Neural progenitor cell (in vitro differentiated cells): ENCODE results near the gene CTCF. TPM values are rescaled to one million over a fixed set of nuclear protein-coding genes. Genes with fewer than 3 reads are reported as not detected.

Experiments used
- DNase-seq: peaks from one replicate; pipeline ENCODE4 v3.0.0-alpha.2; 2016; ENCODE audit warnings: low spot score
- H2AFZ ChIP-seq: fragments of 200-600 bp; sonication (generic); replicated peaks from 2 replicates; pipeline ENCODE4 v1.6.1; 2016; ENCODE audit warnings: antibody characterized with exemption
- H3F3A ChIP-seq: fragments of 200-600 bp; sonication (generic); 2 replicates; pipeline ENCODE4 v1.6.1; 2016; ENCODE audit warnings: antibody characterized with exemption, low read depth
- H3K27ac ChIP-seq: fragments of 200-600 bp; sonication (generic); 2 replicates; pipeline ENCODE4 v1.5.1; 2016; ENCODE audit warnings: mild to moderate bottlenecking
- H3K27me3 ChIP-seq: fragments of 200-600 bp; sonication (generic); 2 replicates; pipeline ENCODE4 v1.6.1; 2016; ENCODE audit warnings: mild to moderate bottlenecking, moderate library complexity
- H3K36me3 ChIP-seq: fragments of 200-600 bp; sonication (generic); 2 replicates; pipeline ENCODE4 v1.5.1; 2016
- H3K4me1 ChIP-seq: fragments of 200-600 bp; sonication (generic); 2 replicates; pipeline ENCODE4 v1.6.1; 2016; ENCODE audit warnings: mixed run types
- H3K4me2 ChIP-seq: fragments of 200-600 bp; sonication (generic); 2 replicates; pipeline ENCODE4 v1.6.1; 2016
- H3K4me3 ChIP-seq: fragments of 200-600 bp; sonication (generic); 2 replicates; pipeline ENCODE4 v1.5.1; 2016
- H3K79me2 ChIP-seq: fragments of 200-600 bp; sonication (generic); 2 replicates; pipeline ENCODE4 v1.6.1; 2016; ENCODE audit warnings: low read depth
- H3K9ac ChIP-seq: fragments of 200-600 bp; sonication (generic); 2 replicates; pipeline ENCODE4 v1.6.1; 2016
- H3K9me3 ChIP-seq: fragments of 200-600 bp; sonication (generic); 2 replicates; pipeline ENCODE4 v1.5.1; 2016; ENCODE audit warnings: low read depth
- H4K20me1 ChIP-seq: fragments of 200-600 bp; sonication (generic); 2 replicates; pipeline ENCODE4 v1.6.1; 2016; ENCODE audit warnings: low read depth
- H3K27ac Mint-ChIP-seq: 3 replicates; pipeline ENCODE4 v1.8.0; 2021; ENCODE audit warnings: mixed read lengths
- H3K27me3 Mint-ChIP-seq: 2 replicates; pipeline ENCODE4 v1.8.0; 2022; ENCODE audit warnings: low read depth, mild to moderate bottlenecking, inconsistent platforms, moderate library complexity, mixed read lengths; ENCODE audit not compliant: insufficient read depth
- H3K36me3 Mint-ChIP-seq: 3 replicates; pipeline ENCODE4 v1.8.0; 2021; ENCODE audit warnings: mixed read lengths
- H3K4me1 Mint-ChIP-seq: 3 replicates; pipeline ENCODE4 v1.8.0; 2021; ENCODE audit warnings: mixed read lengths
- H3K4me3 Mint-ChIP-seq: 3 replicates; pipeline ENCODE4 v1.8.0; 2021; ENCODE audit warnings: mild to moderate bottlenecking, moderate library complexity, mixed read lengths
- H3K9me3 Mint-ChIP-seq: 3 replicates; pipeline ENCODE4 v1.8.0; 2020; ENCODE audit warnings: mixed read lengths
- CTCF ChIP-seq: fragments of 200-600 bp; sonication (generic); IDR thresholded peaks from 2 replicates; pipeline ENCODE4 v1.5.1; 2017; ENCODE audit warnings: antibody characterized with exemption, mild to moderate bottlenecking
- EZH2 ChIP-seq: fragments of 200-600 bp; sonication (generic); IDR thresholded peaks from 2 replicates; pipeline ENCODE4 v1.6.1; 2017; ENCODE audit warnings: antibody characterized with exemption, mild to moderate bottlenecking, moderate library complexity
- EZH2phosphoT487 ChIP-seq: fragments of 200-600 bp; sonication (generic); IDR thresholded peaks from 2 replicates; pipeline ENCODE4 v1.6.1; 2017; ENCODE audit warnings: antibody characterized with exemption
- total RNA-seq: library from RNA; depleted of rRNA; stranded (reverse); fragments of >200 nt; gene quantifications from 2 replicates; pipeline ENCODE4 v1.2.3, GENCODE V29; 2015; ENCODE audit warnings: low replicate concordance

The CTCF gene
- total RNA-seq, 1 donor from 2014 or later = 76.3 TPM

- peaks cover 4% of the 10 kb centered on the region for H3K36me3 Mint-ChIP-seq
- Histone ChIP-seq H3F3A (peaks cover 30% of the 10 kb centered on the region), H3K27ac (no peak overlapping the region), H3K4me2 (peak overlapping the region; percentile 89), H3K27me3 (no peaks in the 10 kb centered on the region), H4K20me1 (peaks cover 27% of the 10 kb centered on the region), H2AFZ (no peak overlapping the region), H3K9ac (no peak overlapping the region), H3K79me2 (peaks cover 67% of the 10 kb centered on the region), H3K4me1 (peaks cover 13% of the 10 kb centered on the region), H3K36me3 (no peaks in the 10 kb centered on the region), H3K9me3 (no peaks in the 10 kb centered on the region), H3K4me3 (peak overlapping the region; percentile 82)
- H3K4me1 Mint-ChIP-seq = peaks cover 20% of the 10 kb centered on the region
- peak overlapping the region; percentile 91 for H3K4me3 Mint-ChIP-seq
- H3K27me3 Mint-ChIP-seq = peaks cover 4% of the 10 kb centered on the region
- no peak for TF ChIP-seq EZH2
- no peak for TF ChIP-seq EZH2phosphoT487
- TF ChIP-seq CTCF = no peak
- DNase-seq = no peak
- H3K27ac Mint-ChIP-seq = no peak overlapping the region
- no peaks in the 10 kb centered on the region for H3K9me3 Mint-ChIP-seq
These were observed 1.4 kb upstream of the CTCF start for GRCh38 chr16:67560827-67561342.

DNA sequence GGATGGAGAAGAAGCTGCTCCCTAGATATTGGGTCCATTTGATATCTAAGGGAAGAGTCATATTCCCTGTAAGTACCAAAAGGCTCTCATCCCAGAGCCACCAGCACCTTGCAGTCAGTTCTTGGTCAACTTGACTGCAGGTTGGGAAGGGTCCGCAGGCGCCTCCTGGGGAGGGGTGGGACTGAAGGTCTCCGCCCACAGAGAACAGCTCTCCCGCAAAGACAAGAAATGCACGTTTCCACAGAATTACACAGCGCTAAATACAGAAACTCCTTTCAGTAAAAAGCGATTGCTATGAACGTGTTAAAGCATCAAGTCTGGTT, 864 bp upstream of the CTCF start:
- peaks cover 4% of the 10 kb centered on the region for H3K36me3 Mint-ChIP-seq
- no peak for DNase-seq
- H3K79me2 ChIP-seq = peaks cover 73% of the 10 kb centered on the region
- peaks cover 13% of the 10 kb centered on the region for H3K4me1 ChIP-seq
- peaks cover 30% of the 10 kb centered on the region for H3F3A ChIP-seq
- H3K9me3 ChIP-seq = no peaks in the 10 kb centered on the region
- H3K27me3 Mint-ChIP-seq = peaks cover 4% of the 10 kb centered on the region
- peak overlapping the region; percentile 54 for H3K9ac ChIP-seq
- peak overlapping the region; percentile 89 for H3K4me2 ChIP-seq
- no peaks in the 10 kb centered on the region for H3K27me3 ChIP-seq
- peak overlapping the region; percentile 74 for H2AFZ ChIP-seq
- H3K36me3 ChIP-seq = no peaks in the 10 kb centered on the region
- H3K4me1 Mint-ChIP-seq = peaks cover 20% of the 10 kb centered on the region
- H3K9me3 Mint-ChIP-seq = no peaks in the 10 kb centered on the region
- H3K4me3 ChIP-seq = peak overlapping the region; percentile 82
- peak overlapping the region; percentile 91 for H3K4me3 Mint-ChIP-seq
- no peak for TF ChIP-seq EZH2
- no peak for TF ChIP-seq CTCF
- TF ChIP-seq EZH2phosphoT487 = no peak
- peak overlapping the region; percentile 50 for H3K27ac Mint-ChIP-seq
- peak overlapping the region; percentile 100 for H3K27ac ChIP-seq
- peaks cover 30% of the 10 kb centered on the region for H4K20me1 ChIP-seq

DNA sequence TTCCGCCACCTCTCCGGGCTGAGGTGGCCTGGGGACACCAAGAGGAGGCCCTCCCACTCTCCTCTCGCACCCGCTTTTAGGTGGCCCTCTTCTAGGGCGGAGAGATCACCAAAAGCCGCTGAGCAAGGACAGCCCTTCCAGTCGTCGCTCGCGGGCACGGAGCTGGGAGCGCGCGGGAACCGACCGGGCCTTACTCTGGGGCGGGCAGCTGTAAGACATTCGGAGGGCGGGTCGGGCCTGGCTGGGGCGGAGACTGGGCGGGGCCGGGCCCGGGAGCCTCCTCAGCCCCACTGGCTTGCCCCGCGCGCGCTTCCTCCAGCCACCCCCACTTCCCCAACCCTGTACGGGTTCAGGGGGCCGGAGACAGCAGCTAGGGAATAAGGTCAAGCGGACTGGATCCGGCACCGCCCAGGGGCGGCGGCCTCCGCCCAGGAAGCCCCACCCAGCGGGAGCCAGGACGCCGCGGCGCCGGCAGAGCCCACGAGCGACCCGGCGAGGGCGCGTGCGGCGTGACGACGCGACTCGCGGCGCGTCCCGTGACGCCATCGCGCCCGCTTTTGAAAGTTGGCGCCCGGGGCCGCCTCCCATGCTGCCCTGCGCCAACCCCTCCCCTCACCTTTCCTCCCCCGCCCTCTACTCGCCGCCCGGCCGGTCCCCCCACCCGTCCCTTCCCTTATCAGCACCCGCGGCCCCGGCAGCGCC, 351 bp upstream of the CTCF start:
- peak overlapping the region; percentile 50 for H3K27ac Mint-ChIP-seq
- H3K4me3 Mint-ChIP-seq = peak overlapping the region; percentile 91
- H2AFZ ChIP-seq = peak overlapping the region; percentile 74
- no peaks in the 10 kb centered on the region for H3K9me3 ChIP-seq
- peaks cover 20% of the 10 kb centered on the region for H3K4me1 Mint-ChIP-seq
- TF ChIP-seq EZH2phosphoT487 = no peak
- TF ChIP-seq CTCF = no peak
- no peak for TF ChIP-seq EZH2
- H3K36me3 Mint-ChIP-seq = peaks cover 4% of the 10 kb centered on the region
- H3F3A ChIP-seq = peaks cover 30% of the 10 kb centered on the region
- H3K79me2 ChIP-seq = peaks cover 76% of the 10 kb centered on the region
- no peaks in the 10 kb centered on the region for H3K36me3 ChIP-seq
- peaks cover 35% of the 10 kb centered on the region for H4K20me1 ChIP-seq
- no peaks in the 10 kb centered on the region for H3K27me3 ChIP-seq
- peak overlapping the region; percentile 82 for H3K4me3 ChIP-seq
- H3K4me2 ChIP-seq = peak overlapping the region; percentile 89
- H3K27me3 Mint-ChIP-seq = peaks cover 2% of the 10 kb centered on the region
- H3K4me1 ChIP-seq = peaks cover 13% of the 10 kb centered on the region
- peak overlapping the region; percentile 94 for H3K9ac ChIP-seq
- peak overlapping the region; percentile 100 for H3K27ac ChIP-seq
- DNase-seq = peak; percentile 98
- H3K9me3 Mint-ChIP-seq = no peaks in the 10 kb centered on the region
